GM04504 (cell line): ENCODE data around the gene VGF.

Experiments used
- DNase-seq: peaks from one replicate; pipeline ENCODE4 v3.0.0-alpha.2; 2012; ENCODE audit warnings: low read depth

Gene VGF

DNA sequence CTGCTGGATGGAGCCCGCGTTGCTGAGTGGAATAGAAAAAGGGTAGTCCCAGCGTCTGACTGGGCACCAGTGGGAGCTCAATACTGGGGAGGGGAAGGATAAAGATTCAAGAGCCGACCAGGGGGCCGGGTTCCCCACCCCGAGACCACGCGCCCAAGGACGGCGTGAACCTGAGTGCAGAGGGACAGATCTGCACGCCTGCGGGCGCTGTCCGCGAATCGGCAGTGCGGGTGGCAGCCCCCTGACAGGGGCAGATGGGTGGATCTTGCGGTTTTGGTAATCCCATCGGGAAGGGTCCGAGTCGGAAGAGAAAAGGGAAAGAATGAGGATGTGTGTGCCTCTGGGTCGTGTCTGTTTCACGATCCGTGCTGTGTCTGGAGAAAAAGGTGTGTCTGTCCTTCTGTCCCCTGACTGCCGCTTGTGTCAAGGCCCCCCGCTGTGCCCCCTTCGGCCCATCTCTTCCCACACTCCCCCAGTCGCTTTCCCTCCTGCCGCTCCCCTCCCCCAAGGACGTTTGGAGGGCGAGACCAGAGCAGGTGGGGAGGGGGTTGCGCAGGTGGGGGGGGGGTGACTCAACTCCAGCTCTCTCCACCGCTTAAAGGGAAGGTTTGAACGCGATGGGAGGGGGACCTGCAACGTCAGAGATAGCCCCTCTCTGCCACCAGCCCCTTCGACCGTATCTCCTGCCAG lies 734 bp upstream of the VGF start:
- no peak for DNase-seq

DNA sequence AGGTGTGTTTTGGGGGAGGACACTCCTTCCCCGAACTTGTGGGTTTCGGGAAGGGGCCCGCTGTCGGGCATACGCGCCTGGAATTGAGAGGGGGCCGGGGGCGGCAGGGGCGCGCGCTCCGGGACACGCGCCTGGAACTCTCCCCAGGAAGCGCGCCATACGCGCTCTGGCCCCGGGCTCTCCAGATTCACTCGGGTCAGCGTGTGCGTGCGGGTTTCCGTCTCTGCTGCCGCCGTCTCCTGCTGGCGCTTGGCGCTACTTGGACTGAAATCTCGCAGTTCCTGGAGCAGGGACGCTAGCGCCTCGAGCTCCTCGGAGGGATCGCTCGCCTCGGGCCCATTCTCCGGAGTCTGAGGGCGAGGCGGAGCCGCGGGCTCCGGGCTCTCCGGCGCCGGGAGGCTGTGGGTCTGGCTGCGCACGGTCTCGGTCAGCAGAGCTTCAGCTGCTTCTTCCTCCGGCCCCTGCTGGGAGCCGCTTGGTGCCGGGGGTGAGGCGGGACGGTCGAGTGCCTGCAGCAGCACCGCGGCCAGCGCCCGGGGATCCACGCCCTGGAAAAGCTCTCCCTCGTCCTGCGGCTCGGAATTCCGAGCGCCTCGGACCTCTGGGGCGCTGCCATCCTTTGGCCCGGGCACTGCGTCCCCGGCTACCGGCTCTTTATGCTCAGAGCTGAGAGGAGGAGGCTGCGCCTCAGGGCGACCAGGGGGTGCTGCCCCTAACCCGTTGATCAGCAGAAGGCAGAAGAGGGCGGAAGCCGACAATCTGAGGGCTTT lies 1.1 kb downstream of the VGF start:
- no peak for DNase-seq

DNA sequence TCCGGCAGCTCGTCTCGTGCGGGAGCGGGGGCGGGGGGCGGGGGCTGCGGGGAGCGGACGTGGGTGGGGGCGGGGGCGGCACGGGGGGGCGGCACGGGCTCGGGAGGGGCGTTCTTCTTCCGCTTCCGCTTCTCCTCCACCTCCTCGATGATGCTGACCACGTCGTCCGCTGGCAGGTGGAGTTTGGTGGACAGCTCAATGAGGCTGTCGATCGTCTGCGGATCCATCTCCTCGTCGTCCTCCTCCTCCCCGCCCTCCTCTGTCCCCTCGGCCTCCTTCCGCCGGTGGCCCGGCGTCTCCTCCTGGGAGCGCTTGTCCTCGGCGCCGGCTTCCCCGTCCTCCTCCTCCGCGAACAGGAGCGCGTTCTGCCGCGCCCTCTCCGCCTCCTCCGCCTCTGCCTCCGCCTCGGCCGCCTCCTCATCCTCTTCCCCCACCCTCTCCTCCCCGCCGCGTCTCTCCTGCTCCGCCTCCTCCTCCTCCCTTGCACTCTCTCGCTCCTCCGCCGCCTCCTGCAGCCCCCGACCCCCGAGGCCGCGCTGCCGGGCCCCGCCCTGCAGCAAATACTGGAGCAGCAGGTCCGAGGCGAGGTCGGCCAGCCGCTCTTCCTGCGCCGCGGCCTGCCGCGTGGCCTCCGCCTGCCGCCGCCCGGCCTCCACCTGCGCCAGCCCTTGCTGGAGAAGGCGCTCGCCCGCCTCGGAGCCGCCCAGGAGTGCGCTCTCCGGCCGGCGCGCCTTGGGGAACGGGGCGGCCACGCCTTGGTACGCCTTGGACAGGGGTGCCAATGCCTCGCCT lies 1.9 kb downstream of the VGF start:
- DNase-seq: no peak

DNA sequence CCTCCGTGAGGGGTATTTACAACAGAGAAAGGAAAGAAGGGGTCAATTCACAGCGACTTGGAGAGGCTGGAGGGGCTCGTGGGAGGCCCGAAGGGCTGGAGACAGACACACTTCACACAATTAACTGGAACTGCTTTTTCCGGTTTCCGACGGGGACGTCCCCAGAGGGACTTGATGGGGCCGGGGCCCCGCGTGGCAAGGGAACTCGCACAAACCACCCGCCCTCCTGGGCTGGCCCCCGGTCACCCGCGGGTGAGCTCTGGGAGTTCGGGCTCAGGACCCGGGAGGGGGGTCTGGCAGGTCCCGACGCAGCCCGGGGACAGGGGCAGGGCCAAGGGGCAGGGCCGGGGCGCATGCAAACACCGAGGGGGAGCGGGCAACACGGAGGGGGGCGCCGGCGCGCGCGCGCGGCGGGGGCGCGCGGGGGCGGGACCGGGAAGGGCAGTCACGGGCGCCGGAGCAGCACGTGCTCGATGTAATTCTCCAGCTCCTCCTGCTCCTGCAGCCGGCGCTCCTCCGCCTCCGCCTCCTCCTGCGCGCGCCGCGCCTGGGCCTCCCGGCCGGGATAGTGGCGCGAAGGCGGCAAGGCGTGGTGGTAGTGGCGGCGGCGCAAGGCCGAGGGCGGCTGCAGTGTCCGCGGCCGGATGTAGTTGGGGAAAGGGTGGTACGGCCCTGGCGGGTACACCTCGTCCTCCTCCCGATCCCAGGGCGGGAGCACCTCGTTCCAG lies 2.7 kb downstream of the VGF start:
- DNase-seq: no peak

DNA sequence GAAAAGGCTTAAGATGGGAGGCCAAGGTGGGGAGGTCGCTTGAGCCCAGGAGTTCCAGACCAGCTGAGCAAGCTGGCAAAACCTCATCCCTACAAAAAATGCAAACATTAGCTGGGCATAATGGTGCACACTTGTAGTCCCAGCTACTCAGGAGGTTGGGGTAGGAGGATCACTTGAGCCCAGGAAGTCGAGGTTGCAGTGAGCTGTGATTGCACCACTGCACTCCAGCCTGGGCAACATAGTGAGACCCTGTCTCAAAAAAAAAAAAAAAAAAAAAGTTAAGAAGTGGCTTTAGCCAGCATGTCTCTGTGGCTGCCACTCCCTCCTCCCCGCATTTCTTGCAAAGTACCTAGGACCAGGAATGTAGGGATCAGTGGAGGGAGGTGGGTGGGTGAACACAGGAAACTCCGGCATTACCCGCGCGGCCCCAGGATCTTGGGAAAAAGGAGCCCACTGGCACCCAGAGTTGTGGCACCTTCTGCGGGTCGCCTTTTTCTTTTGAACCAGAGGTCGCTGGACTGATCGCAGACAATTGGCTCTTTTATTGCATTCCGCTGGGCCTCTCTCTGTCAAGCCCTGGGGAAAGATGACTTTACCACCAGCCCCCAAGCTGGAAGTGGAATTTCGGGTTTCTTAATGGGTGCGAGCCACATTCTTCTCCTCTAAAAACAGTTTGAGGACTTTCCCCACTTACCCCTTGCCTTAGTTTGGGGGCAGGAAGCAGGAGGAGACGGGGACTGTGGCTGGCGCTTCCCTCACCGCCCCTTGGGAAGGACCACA lies 3.5 kb downstream of the VGF start:
- DNase-seq: no peak

DNA sequence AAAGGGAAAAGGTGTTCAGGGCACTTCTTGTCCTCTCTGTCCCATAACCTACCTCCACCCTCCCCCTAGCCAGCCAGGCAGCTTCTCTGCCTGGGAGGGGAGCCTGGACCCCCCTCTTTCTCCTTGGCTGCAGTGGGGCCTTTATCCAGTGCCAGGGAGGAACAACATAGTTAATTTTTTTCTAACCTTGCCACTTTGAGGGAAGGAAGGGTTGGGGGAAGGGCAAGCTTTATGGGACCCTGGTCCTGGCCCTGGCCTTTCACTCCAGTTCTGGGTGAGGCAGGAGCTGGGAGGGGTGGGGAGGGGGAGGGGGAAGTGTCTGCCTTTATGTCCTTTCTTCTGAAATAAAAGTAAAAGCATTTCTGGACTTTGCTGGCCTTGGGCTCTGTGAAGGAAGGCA lies 4.5 kb downstream of the VGF start:
- no peak for DNase-seq

DNA sequence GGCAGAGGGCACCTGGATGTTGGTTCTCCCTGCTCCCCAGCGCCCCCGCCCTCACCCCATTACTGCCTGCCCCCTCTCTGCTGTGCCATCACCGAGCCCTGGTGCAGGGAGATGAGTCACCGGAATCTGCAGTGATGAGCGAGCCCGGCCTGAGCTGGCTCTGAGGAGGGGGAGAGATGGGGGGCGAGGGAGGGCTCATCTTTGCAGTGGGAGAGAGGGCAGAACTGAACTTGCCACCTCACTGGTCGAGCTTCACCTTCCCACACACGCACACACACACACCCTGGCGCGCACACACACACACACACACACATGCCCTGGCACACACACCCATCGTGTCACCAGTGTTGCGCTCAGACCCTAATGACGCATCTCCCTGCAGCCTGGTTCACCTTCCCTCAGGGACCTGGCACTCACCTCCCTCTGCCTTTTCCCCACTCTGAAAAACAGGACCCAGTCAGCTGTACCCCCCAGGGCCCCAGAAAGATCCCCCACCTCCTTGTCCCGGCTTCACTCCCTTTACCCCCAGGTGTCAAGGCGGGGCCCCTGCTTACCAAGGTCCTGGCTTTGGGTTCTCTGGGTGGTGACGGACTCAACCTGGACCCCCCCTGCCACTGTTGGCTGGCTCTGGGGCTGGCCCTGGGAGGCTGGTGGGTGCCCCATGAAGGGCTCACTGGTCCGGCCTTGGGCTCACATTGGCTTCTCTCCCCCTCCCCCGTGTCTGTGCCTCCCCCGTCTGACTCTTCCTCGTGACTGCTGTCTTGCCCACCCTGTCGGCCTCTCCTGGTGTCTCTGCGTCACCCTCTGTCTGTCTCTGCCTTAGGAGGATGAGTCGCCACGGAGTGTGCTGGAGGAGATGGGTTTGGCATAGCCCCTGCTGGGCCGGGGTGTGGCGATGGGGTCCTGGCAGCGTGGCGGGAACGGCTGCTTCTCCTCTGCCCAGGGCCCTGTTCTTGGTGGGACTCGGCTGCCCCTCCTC lies 5.4 kb downstream of the VGF start:
- DNase-seq: no peak

DNA sequence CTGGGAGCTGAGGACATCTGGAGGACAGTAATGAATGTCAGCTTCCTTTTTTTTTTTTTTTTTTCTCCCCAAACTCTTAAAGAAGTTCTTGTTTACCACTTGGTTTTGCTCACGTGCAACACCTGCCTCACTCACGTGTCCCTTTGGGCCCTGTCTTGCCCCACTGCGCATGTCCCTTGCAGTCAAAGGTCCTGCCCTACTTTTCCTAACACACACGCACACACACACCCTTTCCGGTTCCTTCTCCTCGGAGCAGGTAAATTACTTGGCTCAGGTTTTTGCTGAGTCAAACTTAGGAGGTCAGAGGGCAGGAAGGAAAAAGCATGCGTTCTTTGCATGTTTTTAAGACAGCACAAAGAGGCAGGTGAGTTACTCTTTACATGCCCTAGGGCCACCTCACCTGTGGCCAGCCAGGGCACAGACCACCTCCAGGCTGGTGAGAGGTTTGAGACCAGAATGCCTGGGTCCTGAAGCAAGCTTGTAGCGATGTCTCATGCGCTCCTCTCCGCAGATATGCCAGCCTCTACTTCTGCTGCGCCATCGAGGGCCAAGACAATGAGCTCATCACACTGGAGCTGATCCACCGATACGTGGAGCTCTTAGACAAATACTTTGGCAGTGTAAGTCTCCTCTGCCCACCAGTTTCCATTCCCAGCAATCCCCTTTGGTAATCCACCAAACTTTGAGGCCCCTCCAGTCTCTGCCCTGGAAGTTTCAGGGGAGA lies 8.3 kb downstream of the VGF start:
- DNase-seq: no peak

DNA sequence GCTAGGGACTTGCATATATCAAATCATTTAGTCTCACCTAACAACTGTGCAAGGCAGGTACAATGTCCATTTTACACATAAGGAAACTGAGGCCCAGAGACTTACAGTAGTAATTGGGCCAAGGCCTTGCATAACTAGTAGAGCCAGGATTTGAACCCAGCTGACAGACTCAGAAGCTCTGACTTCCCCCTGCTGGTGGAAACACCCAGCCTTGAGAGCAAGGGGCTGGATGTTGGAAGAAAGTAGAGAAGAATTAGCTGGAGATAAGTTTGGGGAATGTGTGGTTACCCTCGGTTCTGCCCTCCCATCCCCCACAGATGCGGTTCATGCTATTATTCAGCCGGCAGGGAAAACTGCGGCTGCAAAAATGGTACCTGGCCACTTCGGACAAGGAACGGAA lies 9.1 kb downstream of the VGF start:
- no peak for DNase-seq

DNA sequence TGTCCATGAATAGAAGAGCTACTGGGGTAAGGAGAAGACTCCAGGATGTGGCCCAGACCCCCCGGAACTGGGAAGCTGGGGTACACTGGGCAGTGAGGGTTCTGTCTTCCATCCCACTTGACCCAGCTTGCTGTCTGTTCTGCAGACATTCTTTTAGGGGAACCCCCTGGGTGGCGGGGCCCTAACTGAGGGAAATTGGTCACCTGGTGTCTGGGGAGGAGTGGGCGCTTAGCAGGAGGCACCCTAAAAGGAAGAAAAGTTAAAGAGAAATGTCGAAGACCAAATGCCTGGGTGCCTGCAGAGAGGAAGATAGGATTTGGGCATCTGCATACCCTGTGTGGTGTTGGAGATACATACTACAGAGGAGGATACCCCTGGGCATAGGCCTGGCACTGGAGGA lies 10.1 kb downstream of the VGF start:
- no peak for DNase-seq

DNA sequence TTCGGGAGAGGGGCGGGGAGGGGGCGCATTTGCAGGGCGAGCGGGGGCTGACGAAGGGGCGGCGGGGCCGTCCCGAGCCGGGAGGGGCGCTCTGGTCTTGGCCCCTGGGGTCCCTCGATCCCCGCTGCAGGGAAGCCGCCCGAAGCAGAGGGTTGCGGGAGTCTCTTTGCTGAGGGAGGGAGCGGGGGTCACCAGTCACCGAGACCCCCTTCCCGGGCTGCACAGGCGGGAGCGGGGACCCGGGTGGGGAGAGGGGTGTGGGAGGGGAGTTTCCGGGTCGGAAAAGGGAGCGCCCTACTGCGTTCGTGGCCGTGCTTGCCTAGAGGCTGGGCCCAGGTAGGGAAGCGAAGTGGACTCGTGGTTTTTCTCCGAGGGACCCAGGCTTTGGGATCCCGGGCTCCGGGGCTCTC lies 10.7 kb downstream of the VGF start:
- DNase-seq: no peak

DNA sequence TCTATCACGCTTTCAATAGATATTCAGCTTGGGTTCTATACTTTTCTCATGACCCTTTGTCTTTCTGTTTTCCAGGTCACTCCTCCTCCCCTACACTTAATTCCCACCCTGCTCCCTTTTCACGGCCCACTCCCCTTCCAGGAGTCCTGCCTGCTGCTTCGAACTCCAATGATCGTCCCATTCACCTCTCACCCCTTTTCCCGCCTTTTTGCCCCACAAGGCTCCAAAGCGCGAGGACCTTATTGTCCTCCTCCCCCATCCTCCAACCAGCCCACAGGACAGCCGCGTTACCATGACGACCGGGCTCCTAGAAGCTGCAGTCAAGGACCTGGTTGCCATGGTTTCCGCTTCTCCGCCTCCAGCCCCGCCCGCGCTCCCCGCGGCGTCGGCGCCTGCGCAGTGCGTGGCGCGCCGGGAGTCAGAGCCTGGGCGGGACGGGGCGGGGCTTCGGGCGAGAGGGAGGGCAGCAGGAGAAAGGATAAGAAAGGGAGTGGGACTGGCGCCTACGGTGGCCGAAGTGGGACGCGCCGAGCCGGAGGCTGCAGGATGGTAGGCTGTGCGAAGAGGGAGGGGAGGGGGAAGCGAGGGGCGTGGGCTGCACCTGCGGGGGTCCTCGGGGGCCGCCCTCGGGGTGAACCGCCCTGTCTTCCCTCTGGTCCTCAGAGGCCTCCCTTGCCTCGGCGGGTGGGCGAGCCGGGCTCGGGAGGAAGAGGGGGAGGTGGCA lies 11.2 kb downstream of the VGF start, which contains the start of gene AP1S1:
Gene AP1S1, plus strand, starts transcription at position 508 of the 724 bp plus-strand sequence. Its CDS starts 39 bp downstream, at position 547.
- peak; percentile 86 for DNase-seq

DNA sequence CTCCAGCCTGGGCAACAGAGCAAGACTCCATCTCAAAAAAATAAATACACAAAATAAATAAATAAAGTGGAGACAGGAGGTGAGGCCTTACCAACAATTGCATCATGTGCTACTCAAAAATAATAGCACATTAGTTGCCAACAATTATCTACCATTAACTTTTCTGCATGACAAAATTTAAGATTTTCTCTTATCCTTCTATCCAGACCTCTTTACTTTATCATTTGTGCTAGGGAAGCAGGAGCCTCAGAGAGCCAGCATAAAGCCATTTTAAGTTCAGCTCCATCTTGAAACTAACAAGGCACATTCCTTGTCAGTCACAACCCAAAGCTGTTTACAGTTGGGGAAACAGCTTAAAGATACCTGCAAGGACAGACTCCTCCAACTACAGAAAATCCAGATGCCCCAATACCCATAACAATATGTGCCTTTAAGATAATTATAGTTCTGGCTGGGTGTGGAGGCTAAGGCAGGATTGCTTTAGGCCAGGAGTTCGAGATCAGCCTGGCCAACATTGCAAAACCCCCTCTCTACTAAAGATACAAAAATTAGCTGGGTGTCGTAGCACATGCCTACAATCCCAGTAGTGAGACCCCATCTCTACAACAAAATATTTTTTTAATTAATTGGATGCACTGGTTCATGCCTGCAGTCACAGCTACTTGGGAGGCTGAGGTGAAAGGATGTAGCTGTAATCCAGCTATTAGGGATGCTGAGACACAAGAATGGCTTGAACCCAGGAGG lies 13.3 kb downstream of the VGF start:
- no peak for DNase-seq

DNA sequence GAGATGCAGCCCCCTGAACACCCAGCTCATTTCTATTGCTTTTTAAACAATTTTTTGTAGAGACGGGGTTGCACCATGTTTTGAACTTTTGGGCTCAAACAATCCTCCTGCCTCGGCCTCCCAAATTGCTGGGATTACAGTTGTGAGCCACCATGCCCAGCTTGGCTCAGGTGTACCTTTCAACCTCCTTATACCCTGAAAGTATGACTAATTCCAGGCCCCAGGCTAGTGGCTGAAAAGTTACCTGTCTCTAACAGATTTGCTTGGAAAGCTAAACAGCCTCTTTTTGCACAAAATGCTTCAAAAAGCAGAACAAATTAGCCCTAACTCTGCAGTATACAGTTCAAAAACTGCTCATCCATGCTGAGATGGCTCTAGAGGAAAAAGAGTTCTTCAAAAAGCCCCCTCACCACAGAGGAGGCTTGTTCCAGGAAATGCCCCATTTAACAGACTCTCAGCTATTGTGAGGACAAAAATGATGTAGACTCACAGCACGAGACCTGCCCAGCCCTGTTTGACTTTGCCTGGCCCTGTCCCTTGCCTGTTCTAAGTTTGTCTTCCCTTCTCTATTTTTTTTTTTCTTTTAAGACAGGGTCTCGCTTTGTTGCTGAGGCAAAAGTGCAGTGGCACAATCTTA lies 24.5 kb downstream of the VGF start:
- no peak for DNase-seq

DNA sequence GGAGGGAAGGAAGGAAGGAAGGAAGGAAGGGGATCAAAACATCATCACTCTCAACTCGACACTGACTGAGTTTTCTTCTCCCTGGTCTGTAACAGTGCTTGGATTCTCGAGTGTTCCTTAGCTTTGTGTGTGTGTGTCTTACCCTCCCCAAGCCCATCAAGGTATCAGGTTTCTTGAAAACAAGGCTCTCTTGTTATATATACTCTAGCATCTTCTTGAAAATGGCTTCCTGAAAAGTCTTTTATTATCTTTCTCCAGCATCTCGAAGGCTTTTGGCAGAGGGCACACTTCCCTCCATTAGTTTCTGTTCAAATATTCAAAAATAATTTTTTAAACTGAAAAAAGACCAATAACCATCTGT lies 25.1 kb downstream of the VGF start:
- DNase-seq: no peak

DNA sequence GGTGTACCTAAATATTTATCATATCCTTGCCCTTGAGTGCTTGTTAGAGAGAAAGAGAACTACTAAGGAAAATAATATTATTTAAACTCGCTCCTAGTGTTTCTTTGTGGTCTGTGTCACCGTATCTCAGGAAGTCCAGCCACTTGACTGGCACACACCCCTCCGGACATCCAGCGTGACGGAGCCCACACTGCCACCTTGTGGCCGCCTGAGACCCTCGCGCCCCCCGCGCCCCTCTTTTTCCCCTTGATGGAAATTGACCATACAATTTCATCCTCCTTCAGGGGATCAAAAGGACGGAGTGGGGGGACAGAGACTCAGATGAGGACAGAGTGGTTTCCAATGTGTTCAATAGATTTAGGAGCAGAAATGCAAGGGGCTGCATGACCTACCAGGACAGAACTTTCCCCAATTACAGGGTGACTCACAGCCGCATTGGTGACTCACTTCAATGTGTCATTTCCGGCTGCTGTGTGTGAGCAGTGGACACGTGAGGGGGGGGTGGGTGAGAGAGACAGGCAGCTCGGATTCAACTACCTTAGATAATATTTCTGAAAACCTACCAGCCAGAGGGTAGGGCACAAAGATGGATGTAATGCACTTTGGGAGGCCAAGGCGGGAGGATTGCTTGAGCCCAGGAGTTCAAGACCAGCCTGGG lies 27.0 kb downstream of the VGF start:
- DNase-seq: peak; percentile 95

DNA sequence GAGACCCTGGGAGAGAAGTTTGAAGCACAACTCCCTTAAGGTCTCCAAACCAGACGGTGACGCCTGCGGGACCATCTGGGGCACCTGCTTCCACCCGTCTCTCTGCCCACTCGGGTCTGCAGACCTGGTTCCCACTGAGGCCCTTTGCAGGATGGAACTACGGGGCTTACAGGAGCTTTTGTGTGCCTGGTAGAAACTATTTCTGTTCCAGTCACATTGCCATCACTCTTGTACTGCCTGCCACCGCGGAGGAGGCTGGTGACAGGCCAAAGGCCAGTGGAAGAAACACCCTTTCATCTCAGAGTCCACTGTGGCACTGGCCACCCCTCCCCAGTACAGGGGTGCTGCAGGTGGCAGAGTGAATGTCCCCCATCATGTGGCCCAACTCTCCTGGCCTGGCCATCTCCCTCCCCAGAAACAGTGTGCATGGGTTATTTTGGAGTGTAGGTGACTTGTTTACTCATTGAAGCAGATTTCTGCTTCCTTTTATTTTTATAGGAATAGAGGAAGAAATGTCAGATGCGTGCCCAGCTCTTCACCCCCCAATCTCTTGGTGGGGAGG lies 27.6 kb downstream of the VGF start:
- no peak for DNase-seq
